22Rv1 (cell line): ENCODE data around the gene ZMYM3.

Experiments used
- H3K27ac ChIP-seq: fragments of 450-650 bp; 2 replicates; pipeline ENCODE4 v1.5.1; 2017
- ZFX ChIP-seq: fragments of 450-650 bp; IDR thresholded peaks from 2 replicates; pipeline ENCODE4 v1.6.1; 2017; ENCODE audit warnings: antibody characterized with exemption, borderline replicate concordance
- TF ChIP-seq, protein P1 (sequence below): fragments of 450-650 bp; IDR thresholded peaks from 2 replicates; pipeline ENCODE4 v1.5.1; 2017; ENCODE audit warnings: mild to moderate bottlenecking

ZMYM3 gene

DNA sequence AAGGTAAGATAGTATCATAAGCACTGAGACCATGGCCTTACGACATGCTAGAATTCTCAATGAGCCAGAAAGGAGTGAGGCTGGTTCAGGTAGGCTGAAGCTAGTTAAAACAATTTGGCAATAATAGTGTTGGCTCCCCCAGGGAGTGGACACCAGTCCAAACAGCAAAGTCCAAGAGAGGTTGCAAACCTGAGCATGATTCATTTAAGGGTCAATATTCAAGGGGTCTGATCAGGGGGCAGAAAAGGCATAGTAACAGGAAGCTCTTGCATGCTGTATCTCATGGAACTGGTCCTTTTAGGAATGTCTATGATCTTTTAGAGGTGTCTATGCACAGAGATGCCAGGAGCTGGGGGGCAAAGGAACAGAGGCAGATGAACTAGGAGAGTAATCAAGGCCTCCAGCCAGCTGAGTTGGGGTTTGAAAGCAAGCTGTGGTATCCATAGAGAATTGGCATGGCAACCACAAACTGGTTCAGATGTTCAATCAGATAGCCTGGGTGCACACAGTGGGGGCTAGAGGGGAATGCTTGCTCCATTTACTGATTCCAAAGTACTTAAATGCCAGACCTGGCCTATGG, 25.8 kb downstream of the ZMYM3 start:
- H3K27ac ChIP-seq, result no peak overlapping the region
- TF ChIP-seq, protein P1, sequence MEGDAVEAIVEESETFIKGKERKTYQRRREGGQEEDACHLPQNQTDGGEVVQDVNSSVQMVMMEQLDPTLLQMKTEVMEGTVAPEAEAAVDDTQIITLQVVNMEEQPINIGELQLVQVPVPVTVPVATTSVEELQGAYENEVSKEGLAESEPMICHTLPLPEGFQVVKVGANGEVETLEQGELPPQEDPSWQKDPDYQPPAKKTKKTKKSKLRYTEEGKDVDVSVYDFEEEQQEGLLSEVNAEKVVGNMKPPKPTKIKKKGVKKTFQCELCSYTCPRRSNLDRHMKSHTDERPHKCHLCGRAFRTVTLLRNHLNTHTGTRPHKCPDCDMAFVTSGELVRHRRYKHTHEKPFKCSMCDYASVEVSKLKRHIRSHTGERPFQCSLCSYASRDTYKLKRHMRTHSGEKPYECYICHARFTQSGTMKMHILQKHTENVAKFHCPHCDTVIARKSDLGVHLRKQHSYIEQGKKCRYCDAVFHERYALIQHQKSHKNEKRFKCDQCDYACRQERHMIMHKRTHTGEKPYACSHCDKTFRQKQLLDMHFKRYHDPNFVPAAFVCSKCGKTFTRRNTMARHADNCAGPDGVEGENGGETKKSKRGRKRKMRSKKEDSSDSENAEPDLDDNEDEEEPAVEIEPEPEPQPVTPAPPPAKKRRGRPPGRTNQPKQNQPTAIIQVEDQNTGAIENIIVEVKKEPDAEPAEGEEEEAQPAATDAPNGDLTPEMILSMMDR, result no peak
- TF ChIP-seq ZFX, result no peak

DNA sequence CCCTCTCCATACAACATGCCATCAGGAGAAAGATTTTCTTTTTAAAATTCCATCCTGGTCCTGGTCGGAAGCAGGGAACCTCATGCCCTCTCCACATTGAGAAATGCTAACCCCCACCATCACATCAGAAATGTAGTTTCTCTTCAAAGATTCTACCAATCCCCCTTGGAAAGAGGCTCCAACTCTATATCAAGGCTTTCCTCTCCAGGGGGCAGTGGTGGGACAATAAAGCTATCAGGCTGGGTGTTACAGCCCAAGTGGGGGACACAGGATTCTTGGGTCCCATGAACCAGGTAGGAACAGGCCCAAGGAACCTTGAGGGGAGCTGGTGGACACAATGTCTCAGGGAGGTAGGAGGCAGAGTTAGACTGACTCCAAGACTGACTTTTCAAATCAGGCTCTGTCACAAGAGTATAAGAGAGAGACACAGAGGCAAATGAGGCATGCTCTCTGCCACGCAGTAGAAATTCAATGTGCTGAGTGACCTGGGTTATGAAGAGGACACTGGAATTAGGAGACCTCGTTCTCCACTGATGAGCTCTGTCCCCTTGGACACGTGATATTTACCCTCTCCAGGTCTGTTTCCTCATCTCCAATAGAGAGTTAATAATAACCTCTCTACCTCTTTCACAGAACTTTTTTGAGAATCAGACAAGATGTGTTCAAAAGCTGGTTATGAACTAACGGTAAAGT, 26.4 kb downstream of the ZMYM3 start:
- no peak for TF ChIP-seq ZFX
- TF ChIP-seq, protein P1, result no peak
- H3K27ac ChIP-seq, result no peak overlapping the region

DNA sequence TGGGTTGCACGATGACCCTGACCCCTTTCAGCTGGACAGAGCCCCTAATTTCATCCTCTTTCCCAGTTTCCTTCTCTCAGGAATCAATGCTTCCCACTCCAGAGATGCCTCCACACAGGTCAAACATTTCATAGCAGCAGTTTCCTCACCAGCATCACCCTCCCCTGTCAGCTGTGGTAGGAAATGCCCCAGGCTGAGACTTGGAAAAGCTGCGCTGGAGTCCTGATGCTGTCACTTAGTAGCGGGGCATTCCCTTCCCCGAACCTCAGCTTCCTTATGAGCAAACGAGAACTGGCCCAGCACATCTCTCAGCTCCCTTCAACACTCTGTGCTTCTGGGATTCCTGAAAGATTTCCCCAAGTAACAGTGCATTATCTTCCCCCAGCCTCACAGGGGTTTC, 28.3 kb downstream of the ZMYM3 start:
- H3K27ac ChIP-seq, result no peak overlapping the region
- TF ChIP-seq, protein P1, result no peak
- TF ChIP-seq ZFX, result no peak

DNA sequence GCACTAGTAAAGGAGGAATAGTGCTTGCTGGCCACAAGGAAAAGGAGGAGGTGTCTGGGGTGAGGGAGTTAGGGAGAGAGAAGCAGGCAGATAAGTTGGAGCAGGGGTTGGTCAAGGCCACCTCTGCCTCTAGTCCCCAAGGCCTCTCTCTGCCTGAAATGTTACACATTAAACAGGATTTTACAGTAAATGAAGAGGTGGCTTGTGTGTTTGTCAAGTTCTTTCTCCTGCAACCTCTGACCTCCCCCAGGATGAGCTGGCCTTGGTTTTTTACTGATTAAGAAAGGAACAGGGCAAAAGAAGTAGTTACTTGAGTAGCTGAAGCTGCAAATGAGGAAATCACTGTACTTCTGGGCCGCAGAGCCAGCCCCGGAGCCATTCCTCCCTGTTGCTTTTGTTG, 28.9 kb downstream of the ZMYM3 start:
- no peak overlapping the region for H3K27ac ChIP-seq
- TF ChIP-seq, protein P1, result no peak
- no peak for TF ChIP-seq ZFX

DNA sequence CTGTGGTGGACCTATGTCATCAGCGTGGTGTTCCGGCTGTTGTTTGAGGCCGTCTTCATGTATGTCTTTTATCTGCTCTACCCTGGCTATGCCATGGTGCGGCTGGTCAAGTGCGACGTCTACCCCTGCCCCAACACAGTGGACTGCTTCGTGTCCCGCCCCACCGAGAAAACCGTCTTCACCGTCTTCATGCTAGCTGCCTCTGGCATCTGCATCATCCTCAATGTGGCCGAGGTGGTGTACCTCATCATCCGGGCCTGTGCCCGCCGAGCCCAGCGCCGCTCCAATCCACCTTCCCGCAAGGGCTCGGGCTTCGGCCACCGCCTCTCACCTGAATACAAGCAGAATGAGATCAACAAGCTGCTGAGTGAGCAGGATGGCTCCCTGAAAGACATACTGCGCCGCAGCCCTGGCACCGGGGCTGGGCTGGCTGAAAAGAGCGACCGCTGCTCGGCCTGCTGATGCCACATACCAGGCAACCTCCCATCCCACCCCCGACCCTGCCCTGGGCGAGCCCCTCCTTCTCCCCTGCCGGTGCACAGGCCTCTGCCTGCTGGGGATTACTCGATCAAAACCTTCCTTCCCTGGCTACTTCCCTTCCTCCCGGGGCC, 29.7 kb downstream of the ZMYM3 start:
- H3K27ac ChIP-seq, result no peak overlapping the region
- TF ChIP-seq ZFX, result no peak
- TF ChIP-seq, protein P1, result no peak

DNA sequence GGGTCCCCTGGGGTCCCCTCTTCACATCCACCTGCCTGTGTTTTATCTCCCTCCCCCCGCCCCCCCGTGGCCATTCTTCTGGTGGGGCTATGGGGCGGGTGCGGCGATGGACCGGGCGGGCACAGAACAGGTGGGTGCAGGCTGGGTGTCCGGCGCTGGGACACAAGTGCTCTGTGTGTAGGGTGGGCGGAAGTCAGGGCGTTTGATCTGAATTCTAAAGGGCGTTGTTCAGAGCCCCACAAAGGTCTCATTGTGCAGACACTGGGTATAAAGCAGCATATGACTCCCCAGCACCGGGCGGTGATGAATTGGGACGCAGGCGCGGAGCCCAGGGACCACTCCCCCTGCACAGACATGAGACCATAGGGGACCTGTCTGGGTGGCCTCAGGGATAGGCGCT, 31.0 kb downstream of the ZMYM3 start, which contains the start of gene GJB1:
Gene GJB1 (plus strand): TSS at position 296 of the 400 bp plus-strand sequence. CDS start 484 bp downstream, outside the sequence.
- TF ChIP-seq ZFX, result no peak
- TF ChIP-seq, protein P1, result no peak
- no peak within 1 kb of the TSS for H3K27ac ChIP-seq

DNA sequence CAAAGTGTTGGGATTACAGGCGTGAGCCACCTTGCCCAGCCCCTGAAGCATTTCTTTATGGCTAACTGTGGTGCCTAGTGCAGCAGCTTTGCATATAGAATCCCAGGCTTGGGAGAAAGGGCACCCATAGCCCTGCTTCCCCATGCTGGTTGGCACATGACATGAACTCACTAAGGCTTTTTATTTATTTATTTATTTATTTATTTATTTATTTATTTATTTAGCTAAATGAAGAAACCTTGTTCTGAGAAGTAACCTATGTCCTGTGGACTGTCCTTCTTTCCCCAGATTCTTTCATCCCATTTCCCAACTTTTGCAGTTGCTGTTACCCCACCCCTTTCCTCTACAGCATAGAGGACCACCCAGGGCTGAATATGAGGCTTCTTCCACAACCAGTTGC, 32.8 kb downstream of the ZMYM3 start:
- H3K27ac ChIP-seq, result no peak overlapping the region
- TF ChIP-seq ZFX, result no peak
- TF ChIP-seq, protein P1, result no peak
